ENCODE results near the gene F2R. TPM values are rescaled to one million over a fixed set of nuclear protein-coding genes. Genes with fewer than 3 reads are reported as not detected.

Gene F2R
- total RNA-seq, 4 donors from 2014 or later: 0.75 to 10.7 (median 6.8) TPM

- H3K36me3 ChIP-seq: no peaks in the 10 kb centered on the region
- intact Hi-C loops (cut with DNase I; ENCODE audit: low total_unique reads) (no loop called here), in situ Hi-C loops (cut with MboI; ENCODE audit: low pct_ligation_motif_present in 1 of 4, low pct_unique_long_range_greater_than_20kb in 1 of 4, low sequenced_read_pairs in 3 of 4) (loop anchor here in 1 of 4 donors (10.0 kb wide), 1 partner anchor 57 kb away; no protein-coding TSS in a partner anchor)
- peaks cover 0 to 26% (median 5%) of the 10 kb centered on the region in 4 donors for H3K4me1 ChIP-seq
- DNase-seq: no peak
- TF ChIP-seq POLR2AphosphoS5 (IDR thresholded peaks at IDR 0.05): no peak
- TF ChIP-seq POLR2A (IDR thresholded peaks at IDR 0.05): no peak
- no peak for TF ChIP-seq EP300 (IDR thresholded peaks at IDR 0.05; ENCODE audit: low read depth)
- TF ChIP-seq CTCF (IDR thresholded peaks at IDR 0.05): no peak
- peak overlapping the region in 2 of 4 donors; percentile 69 to 85 for H3K4me3 ChIP-seq
- H3K27me3 ChIP-seq: peaks cover 31% of the 10 kb centered on the region
- WGBS, 2 donors (ENCODE audit: low coverage in 1 of 2): 78 to 82% methylated on average over 7 to 11 of the region's 11 CpGs
- peak overlapping the region in 2 of 4 donors; percentile 67 to 68 for H3K27ac ChIP-seq
- H3K9me3 ChIP-seq: no peaks in the 10 kb centered on the region
Observed at GRCh38 chr5:76717222-76718083, 1.5 kb downstream of the F2R start.

DNA sequence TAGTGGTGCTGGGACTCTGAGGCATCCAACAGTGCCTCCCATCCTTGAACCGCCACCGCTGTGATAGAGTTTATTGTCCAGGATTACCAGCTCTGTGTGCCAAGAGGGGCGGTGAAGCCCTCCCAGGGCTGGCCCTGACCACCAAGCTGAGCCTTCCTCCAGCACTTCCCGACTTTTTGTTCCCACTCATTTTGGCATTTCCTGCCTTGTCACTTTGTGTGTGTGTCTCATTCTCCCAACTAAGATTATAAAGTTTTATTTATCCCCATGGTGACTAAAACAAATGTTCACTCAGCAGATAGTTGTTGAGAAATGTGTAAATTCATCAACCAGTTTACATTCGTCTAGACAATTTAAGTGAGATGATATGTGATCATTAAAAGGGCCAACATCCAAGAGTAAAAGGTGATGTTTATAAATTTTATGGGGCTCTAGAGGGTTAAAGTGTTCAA is 2.5 kb downstream of the F2R start:
- Histone ChIP-seq H3K27me3 (peaks cover 31% of the 10 kb centered on the region), H3K27ac (no peak overlapping the region), H3K9me3 (no peaks in the 10 kb centered on the region), H3K4me1 (peaks cover 0 to 26% (median 5%) of the 10 kb centered on the region in 4 donors), H3K4me3 (no peak overlapping the region), H3K36me3 (no peaks in the 10 kb centered on the region)
- DNase-seq: no peak
- TF ChIP-seq POLR2A (IDR thresholded peaks at IDR 0.05) (no peak), EP300 (IDR thresholded peaks at IDR 0.05; ENCODE audit: low read depth) (no peak), POLR2AphosphoS5 (IDR thresholded peaks at IDR 0.05) (no peak), CTCF (IDR thresholded peaks at IDR 0.05) (no peak)
- 72 to 97% methylated on average over 3 to 5 of the region's 5 CpGs for WGBS, 2 donors (ENCODE audit: low coverage in 1 of 2)
- in situ Hi-C loops (cut with MboI; ENCODE audit: low pct_ligation_motif_present in 1 of 4, low pct_unique_long_range_greater_than_20kb in 1 of 4, low sequenced_read_pairs in 3 of 4) (loop anchor here in 1 of 4 donors (10.0 kb wide), 1 partner anchor 56 kb away; no protein-coding TSS in a partner anchor), intact Hi-C loops (cut with DNase I; ENCODE audit: low total_unique reads) (no loop called here)

GRCh38 chr5:76718880-76719279 is 3.0 kb downstream of the F2R start:
- Histone ChIP-seq H3K4me1 (peaks cover 0 to 26% (median 5%) of the 10 kb centered on the region in 4 donors), H3K9me3 (no peaks in the 10 kb centered on the region), H3K36me3 (no peaks in the 10 kb centered on the region), H3K27ac (no peak overlapping the region), H3K4me3 (no peak overlapping the region), H3K27me3 (peaks cover 31% of the 10 kb centered on the region)
- DNase-seq: no peak
- intact Hi-C loops (cut with DNase I; ENCODE audit: low total_unique reads): no loop called here
- TF ChIP-seq POLR2A (IDR thresholded peaks at IDR 0.05) (no peak), EP300 (IDR thresholded peaks at IDR 0.05; ENCODE audit: low read depth) (no peak), CTCF (IDR thresholded peaks at IDR 0.05) (no peak), POLR2AphosphoS5 (IDR thresholded peaks at IDR 0.05) (no peak)
- in situ Hi-C loops (cut with MboI; ENCODE audit: low pct_ligation_motif_present in 1 of 4, low pct_unique_long_range_greater_than_20kb in 1 of 4, low sequenced_read_pairs in 3 of 4): loop anchor here in 1 of 4 donors (10.0 kb wide), 1 partner anchor 56 kb away; no protein-coding TSS in a partner anchor
- 87 to 90% methylated on average over 3 to 4 of the region's 4 CpGs for WGBS, 2 donors (ENCODE audit: low coverage in 1 of 2)

DNA sequence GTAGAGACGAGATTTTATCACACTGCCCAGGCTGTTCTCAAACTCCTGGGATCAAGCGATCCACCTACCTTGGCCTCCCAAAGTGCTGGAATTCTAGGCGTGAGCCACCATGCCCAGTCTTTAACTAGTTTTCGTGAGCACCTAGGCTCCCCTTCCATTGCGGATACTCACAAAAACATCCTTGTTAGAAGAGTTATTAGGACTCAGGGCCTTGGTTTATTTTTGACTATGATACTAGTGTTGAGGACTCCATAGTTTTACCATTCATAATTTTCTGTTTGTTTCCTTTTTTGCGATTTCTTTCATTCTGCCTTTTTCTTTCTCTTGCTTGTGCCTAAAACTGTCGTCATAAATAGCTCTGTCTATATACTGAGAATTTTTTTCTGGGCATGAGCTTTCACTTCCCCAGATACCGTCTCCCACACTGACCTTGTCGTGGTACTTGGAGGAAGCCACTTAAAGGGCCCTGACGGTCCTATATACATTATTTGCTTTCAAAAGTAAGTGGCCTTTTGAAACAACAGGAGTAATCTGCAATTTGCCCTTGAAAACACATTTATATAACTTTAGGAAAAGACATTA is 5.2 kb downstream of the F2R start:
- no peak for DNase-seq
- no peaks in the 10 kb centered on the region for H3K9me3 ChIP-seq
- intact Hi-C loops (cut with DNase I; ENCODE audit: low total_unique reads): no loop called here
- TF ChIP-seq CTCF (IDR thresholded peaks at IDR 0.05) (no peak), EP300 (IDR thresholded peaks at IDR 0.05; ENCODE audit: low read depth) (no peak), POLR2A (IDR thresholded peaks at IDR 0.05) (no peak), POLR2AphosphoS5 (IDR thresholded peaks at IDR 0.05) (no peak)
- peaks cover 0 to 22% (median 2%) of the 10 kb centered on the region in 4 donors for H3K4me1 ChIP-seq
- peaks cover 16% of the 10 kb centered on the region for H3K27me3 ChIP-seq
- peak overlapping the region in 1 of 4 donors; percentile 1 for H3K27ac ChIP-seq
- in situ Hi-C loops (cut with MboI; ENCODE audit: low pct_ligation_motif_present in 1 of 4, low pct_unique_long_range_greater_than_20kb in 1 of 4, low sequenced_read_pairs in 3 of 4): no loop called here
- no peaks in the 10 kb centered on the region for H3K36me3 ChIP-seq
- 60 to 67% methylated on average over 5 to 10 of the region's 10 CpGs for WGBS, 2 donors (ENCODE audit: low coverage in 1 of 2)
- no peak overlapping the region for H3K4me3 ChIP-seq

Data from transverse colon (tissue), 4 donors.